ENCODE data around the gene STH. TPM values are rescaled to one million over a fixed set of nuclear protein-coding genes. Genes with fewer than 3 reads are reported as not detected.

Gene STH
- total and polyA plus RNA-seq, 2 of the 4 experiments (the other 2 are of a cell fraction) = not detected

GRCh38 chr17:45985447-45985846, 13.6 kb upstream of the STH start:
- Histone ChIP-seq H3K79me1 (ENCODE audit: low read depth in 1 of 2, low read length in 2 of 2) (no peaks in the 10 kb centered on the region), H3K4me1 (ENCODE audit: control insufficient read depth, insufficient read depth, low read length) (no peaks in the 10 kb centered on the region), H2AFZ (replicated peaks; ENCODE audit: low read length, poor library complexity) (no peak overlapping the region), H3K4ac (ENCODE audit: low read depth, low read length) (no peak overlapping the region), H3K9ac (ENCODE audit: low read depth, low read length) (no peak overlapping the region), H3K4me3 (ENCODE audit: insufficient read depth, low read depth, low read length) (no peak overlapping the region), H3K9me3 (ENCODE audit: control insufficient read depth, insufficient read depth, low read length) (peaks cover 2% of the 10 kb centered on the region; the same call in 1 of the 2 replicates), H3K27me3 (ENCODE audit: control insufficient read depth, insufficient read depth, low read length) (peaks cover 57% of the 10 kb centered on the region), H3K23ac (ENCODE audit: low read depth, low read length) (no peak overlapping the region), H4K91ac (ENCODE audit: insufficient read depth, low read depth, low read length) (no peak overlapping the region), H2BK5ac (ENCODE audit: low read depth, low read length, poor library complexity, severe bottlenecking) (no peak overlapping the region), H3K27ac (ENCODE audit: insufficient read depth, low read length) (no peak overlapping the region), H3K4me2 (ENCODE audit: low read depth, low read length) (no peak overlapping the region), H4K20me1 (ENCODE audit: insufficient read depth, low read length) (no peaks in the 10 kb centered on the region; the same call in 1 of the 2 replicates), H4K5ac (ENCODE audit: low read depth, low read length) (no peak overlapping the region), H2BK20ac (ENCODE audit: low read depth, low read length) (no peak overlapping the region), H3K18ac (ENCODE audit: low read depth, low read length) (no peak overlapping the region), H2BK120ac (ENCODE audit: low read depth, low read length) (no peak overlapping the region), H3K9me1 (ENCODE audit: insufficient read depth, low read length) (peaks cover under 1% of the 10 kb centered on the region; the same call in 1 of the 2 replicates), H4K8ac (ENCODE audit: low read depth in 2 of 2, low read length in 2 of 2) (no peak overlapping the region), H3K36me3 (ENCODE audit: control insufficient read depth, insufficient read depth, low read length) (no peaks in the 10 kb centered on the region), H2BK15ac (ENCODE audit: low read depth, low read length) (no peak overlapping the region), H2AK5ac (ENCODE audit: low read depth, low read length) (no peak overlapping the region), H2AK9ac (replicated peaks; ENCODE audit: low read depth, low read length, poor library complexity) (no peak overlapping the region), H3K14ac (replicated peaks; ENCODE audit: low read depth, low read length) (no peak overlapping the region), H3K56ac (ENCODE audit: extremely low read depth, insufficient read depth, low read length) (no peak overlapping the region)
- in situ Hi-C loops (cut with MboI; ENCODE audit: low sequenced_read_pairs) = no loop called here
- 100% methylated on average over 2 of the region's 4 CpGs; no CpG with 5 or more reads in 1 of the 2 experiments for WGBS, 2 experiments (ENCODE audit: extremely low coverage in 2 of 2, insufficient read length in 1 of 2)
- TF ChIP-seq CTCF (conservative IDR thresholded peaks at IDR 0.05; ENCODE audit: low read depth, low read length) (no peak), MXI1 (IDR thresholded peaks at IDR 0.05; ENCODE audit: borderline replicate concordance, low read depth, low read length) (no peak), SMC3 (IDR thresholded peaks at IDR 0.05; ENCODE audit: low read depth, low read length) (no peak), RAD21 (IDR thresholded peaks at IDR 0.05; ENCODE audit: low read length) (no peak), CHD1 (IDR thresholded peaks at IDR 0.05; ENCODE audit: low read depth, low read length) (no peak), NFE2L2 (IDR thresholded peaks at IDR 0.05; ENCODE audit: low read depth, low read length) (no peak), MAFK (IDR thresholded peaks at IDR 0.05; ENCODE audit: low read depth, low read length) (peak; percentile 83)
- ChIA-PET POLR2A (ENCODE audit: unreplicated experiment) (no interaction called here), CTCF (no interaction called here)
- no peak for ATAC-seq (ENCODE audit: low read depth)
- dilution Hi-C loops (cut with HindIII; ENCODE audit: low sequenced_read_pairs, unreplicated experiment) = no loop called here
- no peak for DNase-seq
- BruUV-seq (replicated peaks) = no TSS peak
- intact Hi-C loops (cut with micrococcal nuclease) = no loop called here

All from IMR-90 (cell line).